ENCODE data around the gene CALR3.
"Not testable (repeated sequence)": the region's sequence is repeated elsewhere in the genome, so short reads cannot be mapped to it uniquely, and the experiment has no call there.

Gene CALR3

GRCh38 chr19:16495982-16496612 is at the start of gene CALR3, which contains the start of gene C19orf44:
CALR3 (minus strand) TSS chr19:16496167; CDS start chr19:16496129, 38 bp downstream.
C19orf44 (plus strand) TSS chr19:16496394; CDS start chr19:16500793, 4,399 bp downstream.
- peak; percentile 94 for DNase-seq (ENCODE audit: low read depth)

- DNase-seq (ENCODE audit: low read depth), result no peak
These were observed 48.7 kb upstream of the CALR3 start for GRCh38 chr19:16544473-16545231.

GRCh38 chr19:16543734-16544133 is 47.8 kb upstream of the CALR3 start:
- DNase-seq (ENCODE audit: low read depth), result not testable (repeated sequence)

GRCh38 chr19:16542910-16543472 is 47.0 kb upstream of the CALR3 start:
- DNase-seq (ENCODE audit: low read depth), result no peak

- peak; percentile 91 for DNase-seq (ENCODE audit: low read depth)
These were observed 46.3 kb upstream of the CALR3 start, which contains the start of gene CHERP for GRCh38 chr19:16542045-16542909. CHERP (minus strand) TSS chr19:16542437; CDS start chr19:16542378, 59 bp downstream.

GRCh38 chr19:16541526-16542044 is 45.6 kb upstream of the CALR3 start:
- DNase-seq (ENCODE audit: low read depth), result no peak

GRCh38 chr19:16540948-16541347 is 45.0 kb upstream of the CALR3 start:
- DNase-seq (ENCODE audit: low read depth), result no peak

GRCh38 chr19:16537111-16537510 is 41.1 kb upstream of the CALR3 start:
- DNase-seq (ENCODE audit: low read depth), result no peak

GRCh38 chr19:16536130-16536529 is 40.2 kb upstream of the CALR3 start:
- no peak for DNase-seq (ENCODE audit: low read depth)

GRCh38 chr19:16535381-16535780 is 39.4 kb upstream of the CALR3 start:
- DNase-seq (ENCODE audit: low read depth), result no peak

- no peak for DNase-seq (ENCODE audit: low read depth)
These were observed 36.7 kb upstream of the CALR3 start for GRCh38 chr19:16532440-16533234.

GRCh38 chr19:16531380-16531669 is 35.4 kb upstream of the CALR3 start:
- no peak for DNase-seq (ENCODE audit: low read depth)

- no peak for DNase-seq (ENCODE audit: low read depth)
These were observed 34.8 kb upstream of the CALR3 start for GRCh38 chr19:16530540-16531379.

GRCh38 chr19:16529466-16530144 is 33.6 kb upstream of the CALR3 start:
- DNase-seq (ENCODE audit: low read depth), result no peak

- DNase-seq (ENCODE audit: low read depth), result peak; percentile 21
These were observed 32.1 kb upstream of the CALR3 start for GRCh38 chr19:16527971-16528521.

- DNase-seq (ENCODE audit: low read depth), result no peak
These were observed 31.5 kb upstream of the CALR3 start for GRCh38 chr19:16527334-16527935.

GRCh38 chr19:16525751-16526481 is 29.9 kb upstream of the CALR3 start:
- DNase-seq (ENCODE audit: low read depth), result no peak
